Activated CD4-positive, alpha-beta T cell treated with anti-CD3 and anti-CD28 coated beads, Interleukin-2, amount 10 ng/mL, durations not matched to agents 7 days and 5 days (primary cell): ENCODE measurements around the gene CD248. TPM values are rescaled to one million over a fixed set of nuclear protein-coding genes. Genes with fewer than 3 reads are reported as not detected.
"Not testable (repeated sequence)": the region's sequence is repeated elsewhere in the genome, so short reads cannot be mapped to it uniquely, and the experiment has no call there.

Source experiments
- CTCF ChIA-PET: fragments of 350-600 bp; sonication (Branson Sonifier 250); formaldehyde crosslinking; loops from one replicate; lab custom pipeline; 2021; ENCODE audit warnings: antibody characterized with exemption; lab: Charles Lee
- POLR2A ChIA-PET: fragments of 350-600 bp; sonication (Branson Sonifier 250); formaldehyde crosslinking; loops from one replicate; lab custom pipeline; 2021; ENCODE audit warnings: antibody characterized with exemption; lab: Charles Lee
- DNase-seq: peaks from one replicate; pipeline ENCODE4 v3.0.0-alpha.2; 2020
- H3K27ac Mint-ChIP-seq: one replicate; pipeline ENCODE4 v1.8.0; 2021; ENCODE audit warnings: mild to moderate bottlenecking, moderate library complexity, mixed read lengths
- H3K27me3 Mint-ChIP-seq: one replicate; pipeline ENCODE4 v1.8.0; 2021; ENCODE audit warnings: mixed read lengths
- H3K36me3 Mint-ChIP-seq: one replicate; pipeline ENCODE4 v1.8.0; 2021; ENCODE audit warnings: low read depth, mixed read lengths
- H3K4me1 Mint-ChIP-seq: one replicate; pipeline ENCODE4 v1.8.0; 2021; ENCODE audit warnings: mixed read lengths
- H3K4me3 Mint-ChIP-seq: one replicate; pipeline ENCODE4 v1.8.0; 2021; ENCODE audit warnings: mild to moderate bottlenecking, moderate library complexity, mixed read lengths
- H3K9me3 Mint-ChIP-seq: one replicate; pipeline ENCODE4 v1.8.0; 2021; ENCODE audit warnings: mixed read lengths
- total RNA-seq, 2 experiments: library from RNA; stranded (reverse); gene quantifications; one replicate each; pipeline ENCODE4 v1.2.3, GENCODE V29; 2021

CD248 gene
- total RNA-seq: 1 to 10 TPM; 2.4 to 2.5 TPM

GRCh38 chr11:66316849-66317251 lies at the start of gene CD248:
CD248 (minus strand) TSS chr11:66317044; CDS start chr11:66317027, 17 bp downstream.
- DNase-seq: no peak
- Mint-ChIP-seq H3K4me3 (peak within 1 kb of the TSS; percentile 42), H3K9me3 (peaks cover 6% of the 10 kb centered on the region), H3K4me1 (peaks cover 68% of the 10 kb centered on the region), H3K27ac (peak within 1 kb of the TSS; percentile 97), H3K27me3 (no peaks in the 10 kb centered on the region), H3K36me3 (peaks cover 12% of the 10 kb centered on the region)
- ChIA-PET CTCF (interaction anchor here (1.0 to 3.8 kb wide), 5 partner anchors 13 to 94 kb away, joined by 3 to 17 read pairs (median 3); partner anchors contain the start of gene YIF1A), POLR2A (no interaction called here)

GRCh38 chr11:66365711-66366619 lies 49.1 kb upstream of the CD248 start:
- Mint-ChIP-seq H3K36me3 (no peaks in the 10 kb centered on the region), H3K9me3 (no peaks in the 10 kb centered on the region), H3K4me3 (no peak overlapping the region), H3K27me3 (no peaks in the 10 kb centered on the region), H3K27ac (no peak overlapping the region), H3K4me1 (peaks cover 12% of the 10 kb centered on the region)
- CTCF ChIA-PET: interaction anchor here (1.0 to 2.3 kb wide), 7 partner anchors 14 to 1353 kb away, joined by 3 to 10 read pairs (median 3); partner anchors contain the start of gene BRMS1
- no peak for DNase-seq
- POLR2A ChIA-PET: no interaction called here

GRCh38 chr11:66365166-66365565 lies 48.3 kb upstream of the CD248 start:
- no peaks in the 10 kb centered on the region for H3K36me3 Mint-ChIP-seq
- no peaks in the 10 kb centered on the region for H3K9me3 Mint-ChIP-seq
- no peak overlapping the region for H3K27ac Mint-ChIP-seq
- H3K4me1 Mint-ChIP-seq: peaks cover 6% of the 10 kb centered on the region
- no peaks in the 10 kb centered on the region for H3K27me3 Mint-ChIP-seq
- no peak overlapping the region for H3K4me3 Mint-ChIP-seq
- CTCF ChIA-PET: interaction anchor here (1.0 to 2.3 kb wide), 7 partner anchors 13 to 54 kb away, joined by 3 to 10 read pairs (median 3); partner anchors contain the start of genes B4GAT1 and BRMS1
- DNase-seq: no peak
- POLR2A ChIA-PET: no interaction called here

- ChIA-PET POLR2A (no interaction called here), CTCF (interaction anchor here (0.6 to 2.3 kb wide), 19 partner anchors 9 to 1250 kb away, joined by 3 to 10 read pairs (median 3); partner anchors contain the start of genes B4GAT1 and BRMS1)
- Mint-ChIP-seq H3K27me3 (no peaks in the 10 kb centered on the region), H3K9me3 (no peaks in the 10 kb centered on the region), H3K4me1 (no peaks in the 10 kb centered on the region), H3K4me3 (no peak overlapping the region), H3K36me3 (no peaks in the 10 kb centered on the region), H3K27ac (no peak overlapping the region)
- peak; percentile 73 for DNase-seq
Measured at GRCh38 chr11:66363805-66364535, 47.1 kb upstream of the CD248 start.

- no peak overlapping the region for H3K4me3 Mint-ChIP-seq
- POLR2A ChIA-PET: no interaction called here
- CTCF ChIA-PET: interaction anchor here (0.6 to 2.3 kb wide), 14 partner anchors 8 to 1251 kb away, joined by 3 to 10 read pairs (median 4); partner anchors contain the start of genes B4GAT1 and BRMS1
- no peaks in the 10 kb centered on the region for H3K9me3 Mint-ChIP-seq
- no peak for DNase-seq
- H3K4me1 Mint-ChIP-seq: no peaks in the 10 kb centered on the region
- no peaks in the 10 kb centered on the region for H3K27me3 Mint-ChIP-seq
- H3K27ac Mint-ChIP-seq: no peak overlapping the region
- H3K36me3 Mint-ChIP-seq: no peaks in the 10 kb centered on the region
Measured at GRCh38 chr11:66363187-66363601, 46.4 kb upstream of the CD248 start.

GRCh38 chr11:66362481-66363147 lies 45.8 kb upstream of the CD248 start:
- Mint-ChIP-seq H3K4me1 (no peaks in the 10 kb centered on the region), H3K27ac (no peak overlapping the region), H3K36me3 (no peaks in the 10 kb centered on the region), H3K4me3 (no peak overlapping the region), H3K27me3 (no peaks in the 10 kb centered on the region), H3K9me3 (no peaks in the 10 kb centered on the region)
- ChIA-PET CTCF (interaction anchor here (0.7 to 2.1 kb wide), 5 partner anchors 20 to 70 kb away, joined by 3 to 8 read pairs (median 3); no protein-coding TSS in a partner anchor), POLR2A (interaction anchor here (0.6 kb wide), 1 partner anchor 9 kb away, joined by 5 read pairs; the partner anchor contains the start of gene SLC29A2)
- DNase-seq: no peak

GRCh38 chr11:66361502-66361941 lies 44.7 kb upstream of the CD248 start:
- ChIA-PET CTCF (interaction anchor here (1.4 kb wide), 1 partner anchor 50 kb away, joined by 4 read pairs; no protein-coding TSS in a partner anchor), POLR2A (no interaction called here)
- Mint-ChIP-seq H3K4me3 (no peak overlapping the region), H3K4me1 (no peaks in the 10 kb centered on the region), H3K27ac (no peak overlapping the region), H3K27me3 (no peaks in the 10 kb centered on the region), H3K9me3 (no peaks in the 10 kb centered on the region), H3K36me3 (no peaks in the 10 kb centered on the region)
- no peak for DNase-seq

GRCh38 chr11:66360406-66361073 lies 43.7 kb upstream of the CD248 start:
- no peak overlapping the region for H3K4me3 Mint-ChIP-seq
- CTCF ChIA-PET: interaction anchor here (0.7 to 1.4 kb wide), 2 partner anchors 49 to 72 kb away, joined by 3 to 4 read pairs; partner anchors contain the start of gene YIF1A
- no peaks in the 10 kb centered on the region for H3K4me1 Mint-ChIP-seq
- H3K27ac Mint-ChIP-seq: no peak overlapping the region
- POLR2A ChIA-PET: no interaction called here
- H3K36me3 Mint-ChIP-seq: no peaks in the 10 kb centered on the region
- no peaks in the 10 kb centered on the region for H3K27me3 Mint-ChIP-seq
- H3K9me3 Mint-ChIP-seq: no peaks in the 10 kb centered on the region
- no peak for DNase-seq

GRCh38 chr11:66359662-66360087 lies 42.8 kb upstream of the CD248 start:
- H3K4me3 Mint-ChIP-seq: no peak overlapping the region
- no peaks in the 10 kb centered on the region for H3K27me3 Mint-ChIP-seq
- no peaks in the 10 kb centered on the region for H3K4me1 Mint-ChIP-seq

GRCh38 chr11:66350560-66351235 lies 33.9 kb upstream of the CD248 start:
- DNase-seq, H3K27ac Mint-ChIP-seq, H3K9me3 Mint-ChIP-seq, POLR2A ChIA-PET, H3K27me3 Mint-ChIP-seq, H3K4me3 Mint-ChIP-seq, H3K36me3 Mint-ChIP-seq: not testable (repeated sequence)
- peaks cover 24% of the 10 kb centered on the region for H3K4me1 Mint-ChIP-seq
- CTCF ChIA-PET: interaction anchor here (0.6 to 1.3 kb wide), 5 partner anchors 14 to 306 kb away, joined by 3 to 4 read pairs (median 3); no protein-coding TSS in a partner anchor

More at GRCh38 chr11:66359662-66360087, 42.8 kb upstream of the CD248 start:
- no peaks in the 10 kb centered on the region for H3K9me3 Mint-ChIP-seq
- no peak for DNase-seq
- H3K27ac Mint-ChIP-seq: no peak overlapping the region
- H3K36me3 Mint-ChIP-seq: no peaks in the 10 kb centered on the region
- ChIA-PET POLR2A (no interaction called here), CTCF (no interaction called here)

- peaks cover 5% of the 10 kb centered on the region for H3K36me3 Mint-ChIP-seq
- H3K4me3 Mint-ChIP-seq: peak overlapping the region; percentile 34
- POLR2A ChIA-PET: no interaction called here
- H3K27me3 Mint-ChIP-seq: peaks cover 4% of the 10 kb centered on the region
- no peak for DNase-seq
- CTCF ChIA-PET: interaction anchor here (1.0 to 2.2 kb wide), 3 partner anchors 15 to 37 kb away, joined by 3 to 9 read pairs (median 3); no protein-coding TSS in a partner anchor
- no peak overlapping the region for H3K27ac Mint-ChIP-seq
- peaks cover 38% of the 10 kb centered on the region for H3K4me1 Mint-ChIP-seq
- no peaks in the 10 kb centered on the region for H3K9me3 Mint-ChIP-seq
Measured at GRCh38 chr11:66349084-66349386, 32.2 kb upstream of the CD248 start.
